Measurements from ENCODE around the gene RNF217.

The RNF217 gene

DNA sequence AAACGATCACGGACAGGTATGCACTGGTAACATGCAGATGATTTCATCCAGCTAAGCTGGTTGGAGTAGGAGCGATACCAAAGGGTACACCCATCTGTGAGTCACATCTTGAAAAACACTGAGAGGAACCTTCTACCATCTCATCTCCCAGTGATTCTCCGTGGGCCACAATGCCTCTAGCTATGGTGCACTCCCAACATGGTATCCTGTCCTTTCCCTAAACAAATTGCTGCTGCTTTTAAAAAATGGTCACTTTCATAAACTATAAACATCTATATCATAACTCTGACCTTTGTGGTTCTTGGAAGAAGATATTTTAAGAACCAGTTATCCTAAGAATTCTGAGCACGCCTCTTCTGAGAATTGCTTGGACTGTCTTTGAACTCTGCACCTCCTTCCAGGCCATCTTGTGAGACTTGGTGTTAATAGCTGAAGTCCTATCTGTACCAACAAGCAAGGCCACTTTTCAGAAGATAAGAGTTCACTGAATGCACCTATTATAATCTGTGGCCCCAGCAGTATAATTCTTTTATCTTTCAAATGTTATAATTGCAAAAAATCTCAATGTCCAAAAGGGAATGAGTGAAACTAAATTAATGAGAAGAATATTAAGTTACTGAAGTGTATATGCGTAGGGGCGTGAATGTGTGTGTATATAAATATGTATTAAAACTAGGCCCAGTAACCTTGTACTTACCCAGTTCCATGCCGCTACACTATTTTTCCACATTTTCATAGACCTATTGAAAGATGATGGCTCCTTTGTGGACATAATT, 120.9 kb downstream of the RNF217 start:
- Histone ChIP-seq H4K20me1 (ENCODE audit: insufficient read depth) (no peaks in the 10 kb centered on the region), H3K27me3 (ENCODE audit: insufficient read depth, low read depth) (no peaks in the 10 kb centered on the region), H2AFZ (ENCODE audit: low read depth) (no peak overlapping the region), H3K4me2 (no peak overlapping the region), H3K4me3 (IDR thresholded peaks at IDR 0.05; ENCODE audit: insufficient read depth, low read depth, low read length) (no peak overlapping the region), H3K36me3 (ENCODE audit: insufficient read depth) (no peaks in the 10 kb centered on the region), H3K27ac (no peak overlapping the region), H3K4me1 (ENCODE audit: low read depth, poor library complexity, severe bottlenecking) (no peaks in the 10 kb centered on the region), H3K9ac (no peak overlapping the region), H3K79me2 (ENCODE audit: insufficient read depth, low read depth) (no peaks in the 10 kb centered on the region)
- no peak for TF ChIP-seq CTCF (conservative IDR thresholded peaks at IDR 0.05; ENCODE audit: low read depth, low read length)

- Histone ChIP-seq H3K4me2 (no peak overlapping the region), H4K20me1 (ENCODE audit: insufficient read depth) (no peaks in the 10 kb centered on the region), H3K4me3 (IDR thresholded peaks at IDR 0.05; ENCODE audit: insufficient read depth, low read depth, low read length) (no peak overlapping the region), H3K79me2 (ENCODE audit: insufficient read depth, low read depth) (no peaks in the 10 kb centered on the region), H3K9ac (no peak overlapping the region), H3K4me1 (ENCODE audit: low read depth, poor library complexity, severe bottlenecking) (no peaks in the 10 kb centered on the region), H3K27me3 (ENCODE audit: insufficient read depth, low read depth) (no peaks in the 10 kb centered on the region), H3K27ac (no peak overlapping the region), H3K36me3 (ENCODE audit: insufficient read depth) (no peaks in the 10 kb centered on the region), H2AFZ (ENCODE audit: low read depth) (no peak overlapping the region)
- no peak for TF ChIP-seq CTCF (conservative IDR thresholded peaks at IDR 0.05; ENCODE audit: low read depth, low read length)
Observed at GRCh38 chr6:125083684-125083990, 121.4 kb downstream of the RNF217 start.

- Histone ChIP-seq H3K4me3 (IDR thresholded peaks at IDR 0.05; ENCODE audit: insufficient read depth, low read depth, low read length) (no peak overlapping the region), H3K27me3 (ENCODE audit: insufficient read depth, low read depth) (no peaks in the 10 kb centered on the region), H3K27ac (no peak overlapping the region), H2AFZ (ENCODE audit: low read depth) (no peak overlapping the region), H3K36me3 (ENCODE audit: insufficient read depth) (no peaks in the 10 kb centered on the region), H3K79me2 (ENCODE audit: insufficient read depth, low read depth) (no peaks in the 10 kb centered on the region), H3K4me2 (no peak overlapping the region), H4K20me1 (ENCODE audit: insufficient read depth) (no peaks in the 10 kb centered on the region), H3K4me1 (ENCODE audit: low read depth, poor library complexity, severe bottlenecking) (no peaks in the 10 kb centered on the region), H3K9ac (no peak overlapping the region)
- TF ChIP-seq CTCF (conservative IDR thresholded peaks at IDR 0.05; ENCODE audit: low read depth, low read length) = no peak
Observed at GRCh38 chr6:125086716-125087115, 124.5 kb downstream of the RNF217 start.

DNA sequence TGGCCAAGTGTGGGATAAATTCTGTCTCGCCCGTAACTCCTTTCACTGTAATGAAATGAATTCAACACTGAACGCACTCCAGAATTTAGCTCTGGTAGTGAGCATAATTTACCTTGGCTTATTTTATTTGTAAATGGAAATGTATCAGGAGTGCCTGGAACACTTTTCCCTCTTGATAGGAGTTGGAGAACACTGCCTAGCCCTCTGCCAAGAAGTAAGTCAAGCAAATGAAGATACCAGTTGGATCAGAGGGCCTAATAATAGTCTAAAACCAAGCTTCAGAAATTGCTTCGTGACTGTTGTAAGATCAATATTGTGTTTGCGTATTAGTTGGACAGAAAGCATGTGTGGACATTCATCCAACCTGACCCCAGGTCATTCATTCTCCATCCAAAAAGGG, 126.7 kb downstream of the RNF217 start:
- no peak for TF ChIP-seq CTCF (conservative IDR thresholded peaks at IDR 0.05; ENCODE audit: low read depth, low read length)
- H3K27ac ChIP-seq = no peak overlapping the region
- H3K4me1 ChIP-seq (ENCODE audit: low read depth, poor library complexity, severe bottlenecking) = no peaks in the 10 kb centered on the region
- H2AFZ ChIP-seq (ENCODE audit: low read depth) = no peak overlapping the region
- no peaks in the 10 kb centered on the region for H3K79me2 ChIP-seq (ENCODE audit: insufficient read depth, low read depth)
- H3K4me2 ChIP-seq = no peak overlapping the region
- H3K4me3 ChIP-seq (IDR thresholded peaks at IDR 0.05; ENCODE audit: insufficient read depth, low read depth, low read length) = no peak overlapping the region
- no peaks in the 10 kb centered on the region for H3K36me3 ChIP-seq (ENCODE audit: insufficient read depth)
- H4K20me1 ChIP-seq (ENCODE audit: insufficient read depth) = no peaks in the 10 kb centered on the region
- H3K27me3 ChIP-seq (ENCODE audit: insufficient read depth, low read depth) = no peaks in the 10 kb centered on the region
- H3K9ac ChIP-seq = no peak overlapping the region

All from KMS-11 (cell line).